Endothelial cell of umbilical vein (primary cell): ENCODE results near the gene BBS2. TPM values are rescaled to one million over a fixed set of nuclear protein-coding genes. Genes with fewer than 3 reads are reported as not detected.

Experiments used
- BruUV-seq: library from RNA; stranded (reverse); fragments of 400-500 nt; replicated peaks from 2 replicates; lab custom pipeline; 2021; lab: Mats Ljungman, UMichigan
- CTCF ChIA-PET: fragments of 300-600, 350-600 bp; sonication (Branson Sonifier 250); formaldehyde crosslinking; loops from one replicate; lab custom pipeline; 2021; ENCODE audit warnings: antibody characterized with exemption, inconsistent platforms; lab: Charles Lee
- POLR2A ChIA-PET: fragments of 300-600, 350-600 bp; sonication (Branson Sonifier 250); formaldehyde crosslinking; loops from one replicate; lab custom pipeline; 2021; ENCODE audit warnings: antibody characterized with exemption, inconsistent platforms; lab: Charles Lee
- DNase-seq: peaks from one replicate; pipeline ENCODE4 v3.0.0-alpha.2; 2011; ENCODE audit warnings: low read depth, low spot score
- FAIRE-seq: peaks from 2 replicates; lab custom pipeline; 2011; peaks lifted over from hg19 to GRCh38; lab: Jason Lieb, UNC
- H2AFZ ChIP-seq: 2 replicates; pipeline ENCODE4 v1.6.0; 2012; ENCODE audit warnings: low read depth, low read length, control low read depth, inconsistent platforms
- H3K27ac ChIP-seq: 2 replicates; pipeline ENCODE4 v1.5.1; 2011; ENCODE audit warnings: low read depth, mild to moderate bottlenecking, control low read depth, low read length, moderate library complexity; ENCODE audit not compliant: insufficient read depth
- H3K27me3 ChIP-seq, 2 experiments: 2 replicates each; pipeline versions ENCODE4 v1.6.0 to v1.6.1; 2011; ENCODE audit warnings: low read length in 2 of 2, mixed read lengths in 1 of 2; ENCODE audit not compliant: control insufficient read depth in 2 of 2, insufficient read depth in 2 of 2
- H3K36me3 ChIP-seq, 2 experiments: 2 replicates in 1 of 2; 3 replicates in 1 of 2; pipeline ENCODE4 v1.5.1; 2011; ENCODE audit warnings: low read length in 2 of 2, mild to moderate bottlenecking in 1 of 2, moderate library complexity in 1 of 2; ENCODE audit not compliant: control insufficient read depth in 2 of 2, insufficient read depth in 2 of 2; ENCODE audit errors: extremely low read depth in 1 of 2
- H3K4me1 ChIP-seq: 3 replicates; pipeline ENCODE4 v1.5.1; 2011; ENCODE audit warnings: mild to moderate bottlenecking, low read length; ENCODE audit not compliant: control insufficient read depth, insufficient read depth; ENCODE audit errors: extremely low read depth
- H3K4me2 ChIP-seq: 2 replicates; pipeline ENCODE4 v1.6.1; 2011; ENCODE audit warnings: low read length, control low read depth, mixed read lengths; ENCODE audit not compliant: insufficient read depth
- H3K4me3 ChIP-seq, 3 experiments: fragments of 200-600 bp in 1 of 3; sonication (generic), shearing (Covaris generic) in 1 of 3; replicated peaks in 1 of 3; 2 replicates each; pipeline ENCODE4 v1.5.1; 2011 to 2016; ENCODE audit warnings: control low read depth in 3 of 3, low read length in 3 of 3, mild to moderate bottlenecking in 2 of 3, inconsistent platforms in 1 of 3, low read depth in 1 of 3, moderate library complexity in 1 of 3; ENCODE audit not compliant: insufficient read depth in 1 of 3
- H3K79me2 ChIP-seq: 2 replicates; pipeline ENCODE4 v1.6.0; 2012; ENCODE audit warnings: low read length, inconsistent platforms; ENCODE audit not compliant: control insufficient read depth, insufficient read depth
- H3K9ac ChIP-seq: replicated peaks from 2 replicates; pipeline ENCODE3; 2011; ENCODE audit warnings: low read length, control low read depth; ENCODE audit not compliant: insufficient read depth; ENCODE audit errors: extremely low read depth
- H3K9me1 ChIP-seq: replicated peaks from 3 replicates; pipeline ENCODE4 v1.6.0; 2011; ENCODE audit warnings: mild to moderate bottlenecking, low read length; ENCODE audit not compliant: control insufficient read depth, insufficient read depth; ENCODE audit errors: extremely low read depth
- H3K9me3 ChIP-seq: replicated peaks from 2 replicates; pipeline ENCODE4 v1.5.1; 2012; ENCODE audit warnings: low read length, inconsistent platforms; ENCODE audit not compliant: control insufficient read depth, insufficient read depth
- H4K20me1 ChIP-seq: replicated peaks from 2 replicates; pipeline ENCODE3; 2011; ENCODE audit warnings: mild to moderate bottlenecking, low read length; ENCODE audit not compliant: control insufficient read depth, insufficient read depth; ENCODE audit errors: extremely low read depth
- EZH2 ChIP-seq: IDR thresholded peaks from 2 replicates; pipeline ENCODE4 v1.6.1; 2012; ENCODE audit warnings: borderline replicate concordance, low read depth, mild to moderate bottlenecking, moderate library complexity, low read length, inconsistent platforms; ENCODE audit not compliant: severe bottlenecking
- FOS ChIP-seq: IDR thresholded peaks from 2 replicates; pipeline ENCODE4 v1.6.1; 2011; ENCODE audit warnings: mild to moderate bottlenecking, low read length, moderate library complexity, borderline replicate concordance; ENCODE audit not compliant: insufficient read depth
- GATA2 ChIP-seq: IDR thresholded peaks from 2 replicates; pipeline ENCODE4 v1.7.0; 2011; ENCODE audit warnings: low read depth, mild to moderate bottlenecking, moderate library complexity, mixed read lengths, low read length; ENCODE audit not compliant: insufficient read length, insufficient read depth
- JUN ChIP-seq: IDR thresholded peaks from 2 replicates; pipeline ENCODE4 v1.6.1; 2011; ENCODE audit warnings: borderline replicate concordance, low read depth; ENCODE audit not compliant: insufficient read length, insufficient read depth
- MYC ChIP-seq: IDR thresholded peaks from one replicate; pipeline ENCODE4 v1.6.1; 2011; ENCODE audit warnings: mild to moderate bottlenecking, low read depth, low read length
- POLR2A ChIP-seq: IDR thresholded peaks from 2 replicates; pipeline ENCODE4 v1.6.1; 2012; ENCODE audit warnings: low read depth, mild to moderate bottlenecking, control low read depth, low read length
- POLR2AphosphoS5 ChIP-seq: IDR thresholded peaks from 2 replicates; pipeline ENCODE4 v1.6.1; 2012; ENCODE audit warnings: low read depth, mild to moderate bottlenecking, control low read depth, low read length, moderate library complexity; ENCODE audit not compliant: insufficient read depth
- dilution Hi-C: fragments of 300-500 bp; cut with MboI; formaldehyde crosslinking; loops from one replicate; pipeline ENCODE4 v1.15.0; 2019; ENCODE audit warnings: low sequenced_read_pairs; ENCODE audit not compliant: extremely low pct_ligation_motif_present
- intact Hi-C: fragments of 100-400 bp; cut with micrococcal nuclease; formaldehyde crosslinking; loops from one replicate; pipeline ENCODE4 v1.10.0; 2022
- polyA plus RNA-seq, 4 experiments: library from polyadenylated mRNA; depleted of rRNA in 3 of 4; stranded (reverse) in 3 of 4; unstranded in 1 of 4; fragments of >200 nt; gene quantifications; 2 replicates each; pipeline versions ENCODE4 v1.2.1 to v1.2.3, GENCODE V29; 2011 to 2012; ENCODE audit warnings: missing spikeins in 1 of 4
- total RNA-seq: library from RNA; stranded (reverse); gene quantifications from 2 replicates; pipeline ENCODE4 v1.2.3, GENCODE V29; 2021
- TF ChIP-seq, protein P1 (sequence below): IDR thresholded peaks from 2 replicates; pipeline ENCODE4 v1.6.1; 2011; ENCODE audit not compliant: insufficient read depth, insufficient read length
- TF ChIP-seq, protein P2 (sequence below), 2 donors: IDR thresholded peaks; 1 replicate in 1 of 2; 2 replicates in 1 of 2; pipeline ENCODE4 v1.5.1; 2011; ENCODE audit warnings: low read length in 2 of 2, mild to moderate bottlenecking in 2 of 2, moderate library complexity in 2 of 2, control low read depth in 1 of 2, inconsistent platforms in 1 of 2, low read depth in 1 of 2; ENCODE audit not compliant: insufficient read depth in 1 of 2; ENCODE audit errors: extremely low read depth in 1 of 2

Gene BBS2
- total and polyA plus RNA-seq, 2 donors (not counting 3 experiments of a cell fraction or from before 2014, with no cell fraction given), result 37.6 to 44.8 TPM

DNA sequence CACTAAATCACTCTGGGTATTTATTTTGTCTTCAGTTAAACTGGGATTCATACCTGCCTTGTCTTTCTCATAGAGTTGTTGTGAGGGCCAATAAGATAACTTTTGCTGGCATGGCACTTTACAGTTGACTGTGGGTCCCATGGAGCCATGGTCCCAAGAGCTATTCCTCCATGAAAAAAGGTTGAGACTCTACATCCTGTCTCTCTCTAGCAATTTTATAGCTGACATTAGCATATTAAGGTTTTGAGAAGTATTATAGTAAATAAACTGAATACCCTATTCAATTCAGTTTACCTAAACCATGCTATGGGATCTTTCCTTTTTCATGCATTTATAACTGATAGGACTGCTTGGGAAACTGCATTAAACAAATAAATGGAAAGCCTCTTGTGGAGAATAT is 51.0 kb downstream of the BBS2 start:
- CTCF ChIA-PET, result interaction anchor here (1.0 kb wide), 1 partner anchor 8 kb away, joined by 3 read pairs; no protein-coding TSS in a partner anchor

DNA sequence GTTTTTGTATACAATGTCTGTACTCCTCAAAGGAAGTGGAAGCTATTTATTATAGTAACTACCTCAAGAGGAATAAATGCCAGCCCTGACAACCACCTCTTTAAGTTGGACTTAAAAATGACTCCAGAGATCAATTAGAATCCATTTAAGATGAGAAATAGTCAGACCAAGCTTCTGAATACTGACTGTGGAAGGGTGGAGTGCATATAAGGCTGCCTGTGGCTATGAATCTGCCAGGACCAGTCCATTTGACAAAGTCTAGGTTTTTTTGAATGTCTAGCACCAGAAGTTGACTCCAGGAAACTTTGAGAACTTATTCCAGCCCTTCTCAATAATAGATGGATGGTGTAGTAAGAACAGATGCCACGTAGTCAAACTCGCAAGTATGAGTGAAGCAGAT is 53.5 kb downstream of the BBS2 start:
- no peak for FAIRE-seq
- Histone ChIP-seq H3K4me2 (no peak overlapping the region), H3K4me3 (no peak overlapping the region), H3K4me1 (no peaks in the 10 kb centered on the region), H3K36me3 (peaks cover 17 to 38% of the 10 kb centered on the region in 2 experiments), H3K9me1 (no peaks in the 10 kb centered on the region), H2AFZ (no peak overlapping the region), H3K79me2 (no peaks in the 10 kb centered on the region), H3K27me3 (no peaks in the 10 kb centered on the region), H3K27ac (no peak overlapping the region), H3K9me3 (no peaks in the 10 kb centered on the region), H4K20me1 (no peaks in the 10 kb centered on the region), H3K9ac (no peak overlapping the region)
- CTCF ChIA-PET, result interaction anchor here (0.7 to 2.0 kb wide), 2 partner anchors 9 to 236 kb away, joined by 4 read pairs; no protein-coding TSS in a partner anchor
- dilution Hi-C loops, result no loop called here
- intact Hi-C loops, result no loop called here
- POLR2A ChIA-PET, result no interaction called here
- no peak for TF ChIP-seq MYC
- TF ChIP-seq, protein P1, sequence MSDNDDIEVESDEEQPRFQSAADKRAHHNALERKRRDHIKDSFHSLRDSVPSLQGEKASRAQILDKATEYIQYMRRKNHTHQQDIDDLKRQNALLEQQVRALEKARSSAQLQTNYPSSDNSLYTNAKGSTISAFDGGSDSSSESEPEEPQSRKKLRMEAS, result no peak
- TF ChIP-seq JUN, result no peak
- no peak for TF ChIP-seq POLR2AphosphoS5
- TF ChIP-seq EZH2, result no peak
- TF ChIP-seq FOS, result no peak
- no peak for TF ChIP-seq GATA2
- no peak for TF ChIP-seq POLR2A
- TF ChIP-seq, protein P2, sequence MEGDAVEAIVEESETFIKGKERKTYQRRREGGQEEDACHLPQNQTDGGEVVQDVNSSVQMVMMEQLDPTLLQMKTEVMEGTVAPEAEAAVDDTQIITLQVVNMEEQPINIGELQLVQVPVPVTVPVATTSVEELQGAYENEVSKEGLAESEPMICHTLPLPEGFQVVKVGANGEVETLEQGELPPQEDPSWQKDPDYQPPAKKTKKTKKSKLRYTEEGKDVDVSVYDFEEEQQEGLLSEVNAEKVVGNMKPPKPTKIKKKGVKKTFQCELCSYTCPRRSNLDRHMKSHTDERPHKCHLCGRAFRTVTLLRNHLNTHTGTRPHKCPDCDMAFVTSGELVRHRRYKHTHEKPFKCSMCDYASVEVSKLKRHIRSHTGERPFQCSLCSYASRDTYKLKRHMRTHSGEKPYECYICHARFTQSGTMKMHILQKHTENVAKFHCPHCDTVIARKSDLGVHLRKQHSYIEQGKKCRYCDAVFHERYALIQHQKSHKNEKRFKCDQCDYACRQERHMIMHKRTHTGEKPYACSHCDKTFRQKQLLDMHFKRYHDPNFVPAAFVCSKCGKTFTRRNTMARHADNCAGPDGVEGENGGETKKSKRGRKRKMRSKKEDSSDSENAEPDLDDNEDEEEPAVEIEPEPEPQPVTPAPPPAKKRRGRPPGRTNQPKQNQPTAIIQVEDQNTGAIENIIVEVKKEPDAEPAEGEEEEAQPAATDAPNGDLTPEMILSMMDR (IDR thresholded peaks at IDR 0.05; ENCODE audit: extremely low read depth in 1 of 2, insufficient read depth in 1 of 2, low read depth in 1 of 2, low read length in 2 of 2), result no peak
- no peak for DNase-seq
- BruUV-seq, result no TSS peak

More for the DNA sequence above, 51.0 kb downstream of the BBS2 start:
- H4K20me1 ChIP-seq, result no peaks in the 10 kb centered on the region
- H3K27ac ChIP-seq, result no peak overlapping the region
- no peak overlapping the region for H2AFZ ChIP-seq
- H3K4me2 ChIP-seq, result no peak overlapping the region
- no peaks in the 10 kb centered on the region for H3K9me1 ChIP-seq
- H3K36me3 ChIP-seq, result peaks cover 23 to 41% of the 10 kb centered on the region in 2 experiments
- DNase-seq (no peak), FAIRE-seq (no peak)
- POLR2A ChIA-PET, result no interaction called here
- intact Hi-C loops, result no loop called here
- no peaks in the 10 kb centered on the region for H3K4me1 ChIP-seq
- H3K79me2 ChIP-seq, result no peaks in the 10 kb centered on the region
- no peak overlapping the region for H3K9ac ChIP-seq
- dilution Hi-C loops, result no loop called here
- no TSS peak for BruUV-seq
- TF ChIP-seq MYC (no peak), GATA2 (no peak)
- no peaks in the 10 kb centered on the region for H3K9me3 ChIP-seq
- H3K4me3 ChIP-seq, result no peak overlapping the region
- H3K27me3 ChIP-seq, result no peaks in the 10 kb centered on the region
